GM18873 (cell line): ENCODE results near the gene IGFALS.

ENCODE experiments used
- ATAC-seq: cut with Tn5 transposase; IDR thresholded peaks from one replicate; pipeline ENCODE4 v1.9.1; 2021; ENCODE audit warnings: mild to moderate bottlenecking, moderate library complexity, moderate number of reproducible peaks; ENCODE audit not compliant: unreplicated experiment, low FRiP score

IGFALS gene

DNA sequence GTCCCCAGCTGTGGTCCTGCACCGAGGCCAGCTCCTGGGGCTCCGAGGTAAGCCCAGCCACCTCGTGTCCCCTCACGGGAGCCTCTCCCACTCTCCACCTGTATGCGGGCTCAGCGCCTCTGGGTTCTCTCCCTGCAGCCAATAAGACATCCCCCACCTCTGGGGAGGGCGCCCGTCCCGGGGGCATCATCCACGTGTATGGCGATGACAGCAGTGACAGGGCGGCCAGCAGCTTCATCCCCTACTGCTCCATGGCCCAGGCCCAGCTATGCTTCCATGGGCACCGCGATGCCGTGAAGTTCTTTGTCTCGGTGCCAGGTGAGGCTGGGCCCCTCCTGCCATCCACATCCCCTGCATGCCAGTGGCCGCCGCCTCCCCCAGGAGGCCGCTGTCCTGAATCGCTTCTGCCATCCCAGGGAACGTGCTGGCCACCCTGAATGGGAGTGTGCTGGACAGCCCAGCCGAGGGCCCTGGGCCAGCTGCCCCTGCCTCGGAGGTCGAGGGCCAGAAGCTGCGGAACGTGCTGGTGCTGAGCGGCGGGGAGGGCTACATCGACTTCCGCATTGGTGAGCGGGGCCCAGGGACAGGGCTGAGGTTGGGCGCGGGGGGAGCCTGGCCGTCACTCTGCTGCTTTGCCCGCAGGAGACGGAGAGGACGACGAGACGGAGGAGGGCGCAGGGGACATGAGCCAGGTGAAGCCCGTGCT is 25.3 kb downstream of the IGFALS start:
- ATAC-seq, result no peak

DNA sequence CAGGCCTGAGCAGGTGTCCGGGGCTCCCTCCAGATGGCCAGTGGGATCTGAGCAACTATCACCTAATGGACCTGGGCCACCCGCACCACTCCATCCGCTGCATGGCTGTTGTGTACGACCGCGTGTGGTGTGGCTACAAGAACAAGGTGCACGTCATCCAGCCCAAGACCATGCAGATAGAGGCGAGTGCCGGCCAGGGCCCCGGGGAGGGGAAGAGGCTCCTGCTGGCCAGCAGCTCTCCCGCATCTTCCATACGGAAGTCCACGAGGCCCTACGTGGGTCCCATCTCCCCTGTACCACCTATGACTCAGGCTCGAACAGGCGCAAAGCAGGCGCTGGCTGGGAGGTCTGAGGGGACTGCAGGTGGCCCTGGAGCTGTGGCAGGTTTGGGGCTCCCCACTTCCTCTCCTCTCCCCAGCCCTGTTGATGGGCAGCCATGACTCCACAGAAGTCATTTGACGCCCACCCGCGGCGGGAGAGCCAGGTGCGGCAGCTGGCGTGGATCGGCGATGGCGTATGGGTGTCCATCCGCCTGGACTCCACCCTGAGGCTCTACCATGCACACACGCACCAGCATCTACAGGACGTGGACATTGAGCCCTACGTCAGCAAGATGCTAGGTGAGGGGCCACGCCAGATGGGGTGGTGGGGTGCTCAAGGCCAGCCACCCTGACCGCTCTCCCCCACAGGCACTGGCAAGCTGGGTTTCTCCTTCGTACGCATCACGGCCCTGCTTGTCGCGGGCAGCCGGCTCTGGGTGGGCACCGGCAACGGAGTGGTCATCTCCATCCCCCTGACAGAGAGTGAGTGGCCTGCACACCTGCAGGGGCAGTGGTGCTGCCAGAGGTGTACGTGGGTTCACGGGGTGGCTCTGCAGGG is 26.1 kb downstream of the IGFALS start:
- ATAC-seq, result no peak

DNA sequence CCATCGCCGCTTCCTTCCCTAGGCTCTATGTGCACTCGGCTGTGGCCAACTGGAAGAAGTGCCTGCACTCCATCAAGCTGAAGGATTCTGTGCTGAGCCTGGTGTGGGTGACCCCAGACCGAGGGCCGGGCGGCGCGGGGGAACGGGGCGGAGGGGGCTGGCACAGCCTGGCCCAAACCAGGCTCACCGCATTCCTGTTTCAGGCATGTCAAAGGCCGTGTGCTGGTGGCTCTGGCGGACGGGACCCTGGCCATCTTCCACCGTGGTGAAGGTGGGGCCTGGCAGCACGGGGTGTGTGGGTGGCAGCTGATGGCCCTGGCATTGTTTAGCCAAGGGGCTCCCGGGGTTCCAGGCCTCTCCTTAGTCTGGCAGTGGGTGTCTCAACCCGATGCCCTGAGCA is 26.8 kb downstream of the IGFALS start:
- ATAC-seq, result no peak

DNA sequence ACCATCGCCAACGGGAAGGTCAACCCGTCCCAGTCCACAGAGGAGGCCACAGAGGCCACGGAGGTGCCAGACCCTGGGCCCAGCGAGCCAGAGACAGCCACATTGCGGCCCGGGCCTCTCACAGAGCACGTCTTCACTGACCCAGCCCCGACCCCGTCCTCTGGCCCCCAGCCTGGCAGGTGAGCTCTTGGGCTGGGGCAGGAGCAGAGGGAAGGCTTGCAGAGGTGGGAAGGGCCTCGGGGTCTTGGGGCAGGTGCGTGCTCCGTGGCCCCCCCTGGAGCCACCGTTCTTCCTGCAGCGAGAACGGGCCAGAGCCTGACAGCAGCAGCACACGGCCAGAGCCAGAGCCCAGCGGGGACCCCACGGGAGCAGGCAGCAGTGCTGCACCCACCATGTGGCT is 27.3 kb downstream of the IGFALS start:
- no peak for ATAC-seq

DNA sequence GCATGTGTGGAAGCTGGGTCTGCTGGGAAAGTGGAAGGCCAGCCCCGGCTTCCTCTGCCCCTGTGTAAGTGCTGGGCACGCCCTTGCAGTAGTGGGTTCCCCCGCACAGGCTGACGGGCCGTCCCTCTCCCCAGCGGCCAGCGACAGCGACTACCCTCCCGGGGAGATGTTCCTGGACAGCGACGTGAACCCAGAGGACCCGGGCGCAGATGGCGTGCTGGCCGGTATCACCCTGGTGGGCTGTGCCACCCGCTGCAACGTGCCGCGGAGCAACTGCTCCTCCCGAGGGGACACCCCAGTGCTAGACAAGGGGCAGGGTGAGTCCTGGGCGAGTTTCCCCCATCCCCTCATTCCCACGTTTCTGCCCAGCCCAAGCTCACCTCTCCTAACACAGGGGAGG is 27.7 kb downstream of the IGFALS start:
- no peak for ATAC-seq

DNA sequence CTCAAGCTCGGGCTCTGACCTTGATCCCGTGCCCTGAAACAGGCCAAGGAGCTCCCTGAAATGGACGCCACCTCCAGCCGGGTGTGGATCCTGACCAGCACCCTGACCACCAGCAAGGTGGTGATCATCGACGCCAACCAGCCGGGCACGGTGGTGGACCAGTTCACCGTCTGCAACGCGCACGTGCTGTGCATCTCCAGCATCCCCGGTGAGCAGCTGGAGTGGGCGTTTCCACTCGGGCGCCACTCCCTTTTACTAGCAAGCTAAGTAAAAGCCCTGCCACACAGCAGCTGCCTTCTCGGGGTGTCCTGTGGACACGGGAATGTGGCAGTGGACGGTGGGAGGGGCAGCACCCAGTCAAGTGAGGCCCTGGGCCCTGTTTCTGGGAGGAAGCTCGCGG is 28.5 kb downstream of the IGFALS start:
- no peak for ATAC-seq

DNA sequence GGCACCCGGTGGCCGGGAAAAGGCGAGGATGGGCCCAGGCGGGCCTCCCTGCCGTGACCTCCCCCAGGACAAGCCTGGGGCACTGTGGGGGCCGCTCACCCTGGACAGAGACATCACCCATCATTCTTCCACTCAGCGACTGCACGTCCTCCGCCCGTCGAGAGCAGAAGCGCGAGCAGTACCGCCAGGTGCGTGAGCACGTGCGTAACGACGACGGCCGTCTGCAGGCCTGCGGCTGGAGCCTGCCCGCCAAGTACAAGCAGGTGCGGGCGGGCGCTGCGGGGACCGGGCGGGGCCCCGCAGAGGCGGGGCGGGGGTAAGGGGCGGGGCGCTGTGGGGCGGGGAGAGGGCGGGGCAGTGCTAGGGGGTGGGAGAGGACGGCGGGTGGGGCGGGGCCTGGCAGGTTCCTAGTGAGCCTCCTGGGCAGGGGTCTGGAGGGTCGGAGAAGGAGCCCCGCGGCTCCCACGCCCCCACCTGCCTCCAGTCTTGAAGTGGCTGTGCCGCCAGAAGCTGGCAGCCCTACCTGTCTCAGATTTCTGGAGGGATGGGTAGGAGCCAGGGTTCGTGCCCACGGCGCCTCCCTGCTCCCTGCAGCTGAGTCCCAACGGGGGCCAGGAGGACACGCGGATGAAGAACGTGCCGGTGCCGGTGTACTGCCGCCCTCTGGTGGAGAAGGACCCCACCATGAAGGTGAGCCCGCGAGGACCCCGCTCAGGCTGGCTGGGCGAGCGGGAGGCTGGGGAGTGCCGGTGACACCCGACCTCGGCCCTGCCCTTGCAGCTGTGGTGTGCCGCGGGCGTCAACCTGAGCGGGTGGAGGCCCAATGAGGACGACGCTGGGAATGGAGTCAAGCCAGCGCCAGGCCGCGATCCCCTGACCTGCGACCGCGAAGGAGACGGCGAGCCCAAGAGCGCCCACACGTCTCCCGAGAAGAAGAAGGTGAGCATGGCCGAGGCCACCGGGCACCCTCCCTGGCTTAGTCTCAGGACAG is 29.7 kb downstream of the IGFALS start:
- ATAC-seq, result no peak

DNA sequence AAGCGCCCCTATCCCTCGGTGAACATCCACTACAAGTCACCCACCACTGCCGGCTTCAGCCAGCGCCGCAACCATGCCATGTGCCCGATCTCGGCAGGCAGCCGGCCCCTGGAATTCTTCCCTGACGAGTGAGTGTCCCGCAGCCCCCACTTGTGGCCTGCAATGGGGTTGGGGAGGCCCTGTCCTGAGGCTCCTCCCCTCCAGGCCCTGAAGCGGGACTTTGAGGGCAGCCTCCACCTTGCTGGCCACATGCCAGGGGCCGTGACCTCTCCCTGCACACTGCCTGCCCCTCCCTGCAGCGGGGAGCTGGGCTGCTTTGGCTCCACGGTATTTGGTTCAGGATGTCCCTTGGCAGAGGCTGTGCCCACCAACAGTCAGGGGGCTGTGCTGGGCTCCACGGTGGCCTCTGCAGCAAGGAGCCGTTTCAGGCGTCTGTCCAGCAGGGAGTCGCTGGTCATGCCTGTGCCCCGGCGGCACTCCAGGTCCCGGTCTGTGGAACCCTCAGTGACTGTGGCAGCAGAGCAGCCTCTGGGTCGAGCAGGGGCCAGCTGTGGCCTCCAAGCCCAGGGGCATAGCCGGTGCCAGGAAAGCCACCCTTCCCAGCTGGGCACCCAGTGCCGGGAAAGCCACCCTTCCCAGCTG is 30.5 kb downstream of the IGFALS start:
- ATAC-seq, result no peak

DNA sequence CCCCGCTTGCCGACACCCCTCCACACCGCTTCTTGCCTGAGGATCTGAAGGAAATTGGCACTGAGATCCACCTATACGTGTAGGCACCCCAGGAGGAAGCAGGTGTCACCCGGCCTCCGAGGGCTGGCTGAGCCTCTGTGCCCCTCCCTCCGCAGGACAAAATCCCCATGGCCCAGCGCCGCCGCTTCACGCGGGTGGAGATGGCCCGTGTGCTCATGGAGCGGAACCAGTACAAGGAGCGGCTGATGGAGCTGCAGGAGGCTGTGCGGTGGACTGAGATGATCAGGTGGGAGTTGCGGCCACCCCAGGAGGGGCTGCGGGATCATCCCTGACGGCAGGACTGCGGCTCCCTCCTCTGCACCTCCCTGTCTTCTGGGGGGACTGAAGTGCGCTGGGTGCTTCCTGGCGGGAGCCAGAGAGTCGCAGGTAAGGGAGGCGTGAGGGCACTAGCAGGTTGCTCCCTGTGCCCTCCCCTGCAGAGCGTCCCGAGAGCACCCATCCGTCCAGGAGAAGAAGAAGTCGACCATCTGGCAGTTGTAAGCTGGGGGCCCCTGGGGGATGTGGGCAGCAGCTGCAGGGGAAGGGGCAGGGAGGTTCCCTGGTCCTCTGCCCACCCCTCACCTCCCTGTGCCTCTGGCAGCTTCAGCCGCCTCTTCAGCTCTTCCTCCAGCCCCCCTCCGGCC is 31.2 kb downstream of the IGFALS start:
- no peak for ATAC-seq

DNA sequence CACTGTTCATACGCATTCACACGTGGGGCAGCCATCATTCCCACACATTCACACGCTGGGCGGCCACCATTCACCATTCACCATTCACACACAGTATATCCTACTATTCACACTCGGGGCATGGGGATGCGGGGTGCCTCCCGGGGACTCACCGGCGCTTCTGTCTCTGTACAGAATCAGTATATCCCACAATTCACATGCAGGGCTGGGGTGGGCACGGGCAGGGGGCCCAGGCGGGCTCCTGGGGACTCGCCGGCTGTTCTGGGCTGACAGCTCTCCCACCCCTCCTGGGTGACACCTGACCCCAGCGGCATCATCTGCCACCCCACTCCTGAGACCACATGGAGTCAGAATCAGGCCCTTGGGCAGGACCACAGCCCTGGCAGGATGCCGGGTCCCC is 31.8 kb downstream of the IGFALS start:
- ATAC-seq, result no peak

DNA sequence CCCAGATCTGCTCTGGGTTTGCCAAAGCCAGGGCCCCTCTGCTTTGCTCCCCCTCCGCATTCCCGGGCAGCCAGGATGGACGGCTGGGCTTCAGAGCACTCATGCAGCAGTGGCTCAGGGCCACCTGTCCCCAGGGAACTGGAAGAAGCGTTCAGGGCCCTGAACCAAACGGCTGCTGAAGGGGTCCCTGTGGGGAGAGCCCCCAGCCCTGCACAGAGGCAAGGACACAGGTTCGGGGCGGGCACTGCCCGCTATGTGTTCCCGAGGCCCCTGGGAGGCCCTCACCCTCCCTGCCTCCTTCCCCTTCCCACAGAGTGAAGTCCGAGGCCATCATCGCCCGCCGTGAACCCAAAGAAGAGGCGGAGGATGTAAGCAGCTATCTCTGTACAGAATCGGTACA is 32.6 kb downstream of the IGFALS start:
- no peak for ATAC-seq

DNA sequence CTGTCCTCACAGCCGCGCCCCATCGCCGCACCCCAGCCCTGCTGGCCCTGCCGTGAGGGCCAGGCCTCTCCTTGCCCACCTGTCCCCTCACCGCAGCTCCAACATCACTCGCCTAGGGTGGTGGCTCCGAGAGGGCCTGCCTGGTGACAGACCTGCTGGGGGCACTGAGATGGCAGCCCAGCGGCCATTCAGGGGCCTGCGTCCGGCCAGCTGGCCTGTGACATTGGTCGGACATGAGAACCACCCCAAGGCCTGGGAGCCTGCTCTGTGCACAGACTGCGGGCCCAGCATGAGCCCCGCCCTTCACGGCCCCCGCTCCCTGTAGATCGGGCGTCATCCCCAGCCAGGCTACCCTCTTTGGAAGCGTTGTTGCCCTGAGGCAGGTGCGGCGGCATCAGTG is 34.0 kb downstream of the IGFALS start:
- no peak for ATAC-seq

DNA sequence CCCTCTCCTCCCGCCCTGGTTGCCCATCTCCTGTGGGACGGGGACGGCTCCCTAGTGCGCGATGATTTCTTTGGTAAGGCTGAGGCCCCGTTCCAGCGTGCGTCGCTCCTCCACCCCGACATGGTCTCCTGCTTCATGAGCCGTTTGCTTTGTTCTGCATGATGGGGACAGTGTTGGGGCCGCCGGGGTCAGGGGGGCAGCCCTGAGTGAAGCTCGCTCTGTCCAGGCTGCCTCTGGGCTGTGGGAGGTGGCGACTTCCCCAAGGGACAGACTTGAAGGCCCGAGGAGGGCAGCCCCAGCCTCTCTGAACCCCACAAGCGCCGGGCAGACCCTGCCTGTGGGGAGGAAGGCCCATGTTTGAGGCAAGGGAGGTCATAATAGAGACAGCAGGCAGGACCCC is 34.6 kb downstream of the IGFALS start:
- ATAC-seq, result no peak

DNA sequence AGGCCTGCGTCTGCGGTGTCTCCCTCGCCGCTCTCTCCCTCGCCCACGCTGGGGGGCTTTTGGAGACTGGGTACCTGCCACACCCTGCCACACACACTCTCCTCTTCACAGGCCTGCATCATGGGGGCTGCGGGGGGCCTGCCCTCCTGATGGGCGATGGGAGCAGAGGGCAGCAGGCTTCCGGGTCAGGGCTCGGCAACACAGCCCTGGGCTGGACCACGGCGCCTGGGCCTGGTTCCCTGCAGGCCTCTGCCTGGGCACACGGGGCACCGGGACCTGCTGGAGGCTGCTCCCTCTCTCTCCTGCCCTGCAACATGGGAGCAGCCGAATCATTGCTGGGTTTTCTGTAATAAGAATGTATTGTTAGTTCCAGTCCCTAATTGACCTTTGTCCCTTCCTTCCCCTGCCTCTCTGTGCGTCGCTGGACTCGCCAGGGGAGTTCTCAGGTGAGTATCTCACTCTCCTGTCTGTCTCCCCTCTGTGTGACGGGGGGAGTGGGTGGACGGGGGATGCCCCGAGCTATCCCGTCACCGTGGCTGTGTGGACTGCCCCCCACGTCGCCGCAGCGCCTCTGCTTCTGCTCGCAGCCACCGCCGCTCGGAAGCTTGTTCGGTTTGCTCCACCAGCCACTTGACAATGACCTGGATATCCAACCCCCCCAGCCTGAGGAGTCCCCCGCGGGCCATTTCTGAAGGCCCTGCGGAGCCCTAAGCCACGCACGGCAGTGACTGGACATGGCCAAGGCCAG is 35.6 kb downstream of the IGFALS start:
- ATAC-seq, result no peak

DNA sequence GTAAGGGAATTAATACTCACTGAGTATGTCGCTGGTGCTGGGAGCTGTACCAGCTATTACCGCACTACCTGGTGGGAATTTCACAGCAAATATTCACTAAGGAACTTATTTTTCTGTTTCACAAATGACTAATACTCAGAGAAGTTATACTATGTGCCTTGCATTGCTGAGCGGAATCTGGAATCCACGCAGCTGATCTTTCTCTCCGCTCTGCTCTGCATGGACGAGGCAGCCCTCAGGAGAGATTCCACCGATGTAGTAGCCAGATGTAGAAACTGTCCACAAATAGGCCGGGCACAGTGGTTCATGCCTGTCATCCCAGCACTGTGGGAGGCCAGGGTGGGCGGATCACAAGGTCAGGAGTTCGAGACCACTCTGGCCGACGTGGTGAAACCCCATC is 39.3 kb downstream of the IGFALS start:
- ATAC-seq, result no peak

DNA sequence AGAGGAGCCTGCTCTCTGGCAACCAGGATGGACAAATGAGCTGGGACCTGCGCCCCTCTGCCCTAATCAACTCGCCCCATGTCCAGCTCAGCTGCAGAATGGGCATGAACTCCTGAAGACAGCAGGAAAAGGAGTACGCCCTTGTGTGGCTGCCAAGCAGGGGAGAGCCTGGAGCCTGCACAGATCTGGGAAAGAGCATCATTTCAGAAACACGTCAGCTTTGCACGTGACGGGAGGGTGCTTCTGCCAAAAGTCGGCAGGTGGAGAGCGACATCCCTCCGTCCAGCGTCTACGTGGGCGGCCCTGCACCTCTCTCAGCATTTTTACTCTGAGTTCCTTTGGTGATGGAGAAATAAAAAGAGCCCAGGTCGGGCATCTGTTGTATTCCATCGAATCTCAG is 40.7 kb downstream of the IGFALS start:
- ATAC-seq, result no peak

DNA sequence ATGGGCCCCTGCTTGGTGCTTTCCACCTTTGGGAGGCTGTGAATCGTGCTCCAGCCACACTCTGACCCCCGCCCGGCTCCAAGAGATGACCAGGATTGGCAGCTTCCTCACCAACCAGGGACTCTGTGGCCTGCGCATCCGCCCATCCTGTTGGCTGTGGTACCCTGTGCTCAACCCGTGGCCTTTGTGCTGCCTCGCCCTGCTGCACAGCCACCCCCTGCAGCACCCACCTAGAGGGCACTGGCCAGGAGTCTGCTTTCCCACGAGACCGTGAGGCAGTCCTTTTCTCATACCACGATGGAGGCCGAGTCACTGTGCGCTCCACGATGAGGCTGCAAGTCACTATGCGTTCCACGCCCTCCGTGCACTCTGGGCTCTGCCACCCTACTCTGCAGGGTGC is 41.6 kb downstream of the IGFALS start:
- ATAC-seq, result no peak

DNA sequence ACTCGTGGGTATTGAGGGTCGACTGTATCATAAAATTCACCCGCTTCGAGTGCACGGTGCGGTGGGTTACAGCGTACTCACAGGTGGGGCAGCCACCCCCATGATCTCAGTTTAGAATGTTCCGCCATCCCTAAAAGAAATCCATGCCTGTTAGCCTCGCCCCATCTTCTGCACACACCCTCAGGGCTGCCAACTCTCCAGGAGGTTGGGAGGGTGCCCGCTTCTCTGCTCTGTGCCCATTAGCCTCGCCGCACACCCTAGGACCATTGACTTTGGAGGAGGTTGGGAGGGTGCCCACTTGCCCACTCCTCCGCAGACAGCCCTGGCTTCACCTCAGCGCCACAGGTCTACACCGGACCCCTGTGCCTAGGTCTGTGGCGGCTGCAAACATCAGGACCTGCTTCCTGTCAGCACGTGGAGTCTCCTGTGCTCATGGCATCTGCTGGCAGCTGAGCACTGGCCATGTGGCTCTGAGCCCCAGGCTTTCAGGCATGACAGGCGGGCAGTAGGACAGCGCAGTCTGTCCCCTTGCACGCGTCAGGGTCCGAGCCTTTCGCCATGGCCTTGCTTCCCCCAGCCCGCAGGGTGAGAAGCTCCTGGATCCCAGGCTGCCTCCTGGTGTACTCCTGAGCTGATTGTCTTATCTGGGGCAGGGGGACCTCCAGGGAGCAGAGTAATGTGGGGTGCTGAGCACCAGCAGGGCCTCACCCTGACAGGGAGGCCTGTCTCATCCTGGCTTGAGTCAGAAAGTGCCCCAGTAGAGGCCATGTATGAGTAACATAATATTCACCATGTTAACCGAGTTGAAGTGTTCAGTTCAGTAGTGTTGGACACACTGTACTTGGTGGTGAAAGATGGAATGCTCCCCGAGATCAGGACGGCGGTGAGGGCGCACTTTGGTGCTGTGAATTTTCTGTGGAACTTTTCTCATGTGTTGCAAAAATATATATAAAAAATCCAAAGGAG is 44.1 kb downstream of the IGFALS start:
- ATAC-seq, result no peak
